K562 (cell line): ENCODE results near the gene SLC16A5. TPM values are rescaled to one million over a fixed set of nuclear protein-coding genes. Genes with fewer than 3 reads are reported as not detected.

Experiments used
- ATAC-seq: fragments of 200-7000 bp; cut with Tn5 transposase; 3 replicates; pipeline ENCODE4 v1.9.1; 2020; ENCODE audit warnings: moderate library complexity
- BruUV-seq: library from RNA; stranded (reverse); fragments of 400-500 nt; replicated peaks from 2 replicates; lab custom pipeline; 2021; lab: Mats Ljungman, UMichigan
- CTCF ChIA-PET: fragments of 300-600 bp; formaldehyde crosslinking; extraction: SDS; loops from one replicate; lab custom pipeline; 2021; ENCODE audit warnings: low intra/inter-chr PET ratio; lab: Yijun Ruan, JAX
- POLR2A ChIA-PET: fragments of 300-600, 350-650 bp; sonication (Branson Sonifier 250); formaldehyde crosslinking; extraction: SDS; loops from one replicate; lab custom pipeline; 2021; ENCODE audit warnings: antibody characterized with exemption, inconsistent platforms; lab: Yijun Ruan, JAX
- DNase-seq, 4 experiments: peaks; one replicate each; pipeline versions ENCODE4 v3.0.0 to v3.0.0-alpha.2; 2011 to 2018; ENCODE audit warnings: low spot score in 3 of 4, mixed read lengths in 3 of 4; ENCODE audit errors: extremely low read depth in 1 of 4
- FAIRE-seq: peaks from 2 replicates; lab custom pipeline; 2011; peaks lifted over from hg19 to GRCh38; lab: Jason Lieb, UNC
- H2AFZ ChIP-seq: 2 replicates; pipeline ENCODE4 v1.6.0; 2011; ENCODE audit warnings: low read depth, low read length, control low read depth, inconsistent platforms
- H3K27ac ChIP-seq: fragments of 200-600 bp; 3 replicates; pipeline ENCODE4 v1.8.0; 2011; ENCODE audit warnings: low read depth, mild to moderate bottlenecking, control low read depth, inconsistent platforms, low read length, moderate library complexity, mixed read lengths; ENCODE audit errors: extremely low read depth
- H3K27me3 ChIP-seq, 2 experiments: fragments of 300-600 bp in 1 of 2; 2 replicates in 1 of 2; 3 replicates in 1 of 2; pipeline versions ENCODE4 v1.6.0 to v1.8.0; 2011; ENCODE audit warnings: inconsistent platforms in 2 of 2, low read length in 2 of 2, mild to moderate bottlenecking in 1 of 2, mixed read lengths in 1 of 2, moderate library complexity in 1 of 2; ENCODE audit not compliant: control insufficient read depth in 2 of 2, insufficient read depth in 2 of 2
- H3K36me3 ChIP-seq: fragments of 300-600 bp; 3 replicates; pipeline ENCODE4 v1.8.0; 2011; ENCODE audit warnings: mild to moderate bottlenecking, low read length, inconsistent platforms; ENCODE audit not compliant: control insufficient read depth, insufficient read depth
- H3K4me1 ChIP-seq, 2 experiments: fragments of 200-600 bp in 1 of 2; replicated peaks in 1 of 2; 2 replicates in 1 of 2; 3 replicates in 1 of 2; pipeline versions ENCODE4 v1.5.1 to v1.8.0; 2011; ENCODE audit warnings: inconsistent platforms in 2 of 2, low read length in 2 of 2, mild to moderate bottlenecking in 1 of 2, mixed read lengths in 1 of 2, moderate library complexity in 1 of 2; ENCODE audit not compliant: control insufficient read depth in 2 of 2, insufficient read depth in 2 of 2
- H3K4me2 ChIP-seq: 2 replicates; pipeline ENCODE4 v1.6.1; 2011; ENCODE audit warnings: low read length, control low read depth, inconsistent platforms, mixed read lengths; ENCODE audit not compliant: insufficient read depth
- H3K4me3 ChIP-seq: fragments of 200-600 bp; sonication (generic), shearing (Covaris generic); 2 replicates; pipeline ENCODE4 v1.5.1; 2016; ENCODE audit warnings: control low read depth, inconsistent platforms
- H3K79me2 ChIP-seq: fragments of 200-600 bp; 3 replicates; pipeline ENCODE4 v1.8.0; 2011; ENCODE audit warnings: low read length, inconsistent platforms; ENCODE audit not compliant: control insufficient read depth, insufficient read depth
- H3K9ac ChIP-seq, 2 experiments: 2 replicates each; pipeline versions ENCODE4 v1.6.0 to v1.6.1; 2011; ENCODE audit warnings: low read depth in 2 of 2, low read length in 2 of 2, control low read depth in 1 of 2, inconsistent platforms in 1 of 2, mild to moderate bottlenecking in 1 of 2, mixed read lengths in 1 of 2; ENCODE audit not compliant: insufficient read depth in 1 of 2
- H3K9me1 ChIP-seq: one replicate; pipeline ENCODE4 v1.6.0; 2011; ENCODE audit warnings: inconsistent platforms, mild to moderate bottlenecking, low read length, moderate library complexity; ENCODE audit not compliant: control insufficient read depth, insufficient read depth
- H3K9me3 ChIP-seq: replicated peaks from 2 replicates; pipeline ENCODE4 v1.5.1; 2011; ENCODE audit warnings: low read depth, low read length, inconsistent platforms; ENCODE audit not compliant: control insufficient read depth, insufficient read depth
- H4K20me1 ChIP-seq: replicated peaks from 2 replicates; pipeline ENCODE4 v1.6.1; 2011; ENCODE audit warnings: low read length, inconsistent platforms, mixed read lengths; ENCODE audit not compliant: control insufficient read depth, insufficient read depth
- ARNT ChIP-seq, 2 experiments: fragments of 450-650 bp; IDR thresholded peaks; 2 replicates each; pipeline ENCODE4 v1.6.1; 2016; ENCODE audit warnings: mild to moderate bottlenecking in 1 of 2
- ELF4 ChIP-seq: fragments of 450-650 bp; formaldehyde crosslinking; IDR thresholded peaks from 2 replicates; pipeline ENCODE4 v1.4.0; 2022; ENCODE audit warnings: missing genetic modification characterization
- GTF2F1 ChIP-seq: IDR thresholded peaks from 2 replicates; pipeline ENCODE4 v1.6.1; 2011; ENCODE audit warnings: low read depth, low read length, improper control_type of control experiment
- HDGF ChIP-seq: fragments of 450-650 bp; IDR thresholded peaks from 2 replicates; pipeline ENCODE4 v1.6.1; 2016
- KLF10 ChIP-seq: fragments of 250-450 bp; sonication (Bioruptor Pico); IDR thresholded peaks from 2 replicates; pipeline ENCODE4 v1.6.1; 2021; ENCODE audit warnings: matching md5 sums
- MYC ChIP-seq, 2 experiments: fragments of 250-450 bp in 1 of 2; sonication (Bioruptor Pico) in 1 of 2; IDR thresholded peaks; 2 replicates each; pipeline versions ENCODE4 v1.5.1 to v1.6.1; 2012 to 2021; ENCODE audit warnings: low read depth in 2 of 2, borderline replicate concordance in 1 of 2, improper control_type of control experiment in 1 of 2, low read length in 1 of 2, mild to moderate bottlenecking in 1 of 2, moderate library complexity in 1 of 2
- NFRKB ChIP-seq: fragments of 450-650 bp; IDR thresholded peaks from 2 replicates; pipeline ENCODE4 v1.6.1; 2016; ENCODE audit warnings: low read depth
- RBM15 ChIP-seq: fragments of 200-400 bp; formaldehyde crosslinking; IDR thresholded peaks from 2 replicates; pipeline ENCODE4 v1.6.1; 2018; ENCODE audit warnings: mild to moderate bottlenecking, low read length, moderate library complexity; ENCODE audit not compliant: insufficient read depth
- SPI1 ChIP-seq: IDR thresholded peaks from 2 replicates; pipeline ENCODE4 v1.6.1; 2011; ENCODE audit warnings: low read depth, low read length, control low read depth, borderline replicate concordance
- SRSF9 ChIP-seq: fragments of 200-400 bp; formaldehyde crosslinking; IDR thresholded peaks from 2 replicates; pipeline ENCODE4 v1.6.1; 2017; ENCODE audit warnings: low read depth, low read length, borderline replicate concordance
- TEAD2 ChIP-seq: fragments of 450-650 bp; IDR thresholded peaks from 2 replicates; pipeline ENCODE4 v1.6.1; 2016; ENCODE audit warnings: missing genetic modification characterization, control low read depth, missing compliant biosample characterization
- ZFX ChIP-seq: sonication (generic); formaldehyde crosslinking; IDR thresholded peaks from 2 replicates; pipeline ENCODE4 v1.8.0; 2022; ENCODE audit warnings: mild to moderate bottlenecking, missing genetic modification reagents, moderate library complexity
- ZNF445 ChIP-seq: fragments of 250-450 bp; sonication (Bioruptor Pico); IDR thresholded peaks from 2 replicates; pipeline ENCODE4 v1.4.0; 2020; ENCODE audit warnings: low read depth, mild to moderate bottlenecking, moderate library complexity
- ZNF586 ChIP-seq: fragments of 450-650 bp; formaldehyde crosslinking; conservative IDR thresholded peaks from 2 replicates; pipeline ENCODE4 v1.4.0; 2020; ENCODE audit warnings: mild to moderate bottlenecking, moderate library complexity
- WGBS: fragments of 100-300 bp; shearing (Covaris generic); methylation state at CpG from one replicate; pipeline ENCODE4 v1.1.6; 2016; ENCODE audit warnings: low coverage, mixed read lengths; ENCODE audit not compliant: insufficient coverage; ENCODE audit errors: missing lambda C conversion rate; 5-methylcytosine and 5-hydroxymethylcytosine counted together
- in situ Hi-C: fragments of 300-500 bp; cut with MboI; formaldehyde crosslinking; loops from 4 replicates; pipeline ENCODE4 v1.15.0; 2018; ENCODE audit warnings: inconsistent platforms, mixed read lengths
- intact Hi-C: fragments of 100-400 bp; cut with micrococcal nuclease; formaldehyde crosslinking; loops from 2 replicates; pipeline ENCODE4 v1.14.2; 2022
- polyA plus RNA-seq, 8 experiments: library from polyadenylated mRNA; depleted of rRNA in 4 of 8; stranded (reverse) in 5 of 8; unstranded in 3 of 8; fragments of >200 nt; fragmentation: Nextera tagmentation in 2 of 8; fragmentation: Illumina TruSeq in 1 of 8; extraction: Ambion mirVana in 2 of 8; extraction: Trizol in 1 of 8; gene quantifications; 2 replicates each; pipeline versions ENCODE4 v1.2.1 to v1.2.3, GENCODE V29; 2011 to 2014; ENCODE audit warnings: inconsistent platforms in 1 of 8, missing spikeins in 1 of 8
- total RNA-seq, 7 experiments: library from RNA; depleted of rRNA in 6 of 7; stranded (reverse); fragments of >200 nt in 6 of 7; fragmentation: Illumina TruSeq in 2 of 7; extraction: Trizol in 2 of 7; gene quantifications; 2 replicates each; pipeline versions ENCODE4 v1.2.1 to v1.2.3, GENCODE V29; 2011 to 2021; ENCODE audit warnings: low replicate concordance in 1 of 7
- TF ChIP-seq, protein P1 (sequence below): fragments of 450-650 bp; formaldehyde crosslinking; IDR thresholded peaks from 2 replicates; pipeline ENCODE4 v1.4.0; 2022; ENCODE audit warnings: missing genetic modification characterization
- TF ChIP-seq, protein P2 (sequence below): sonication (generic); formaldehyde crosslinking; IDR thresholded peaks from 2 replicates; pipeline ENCODE4 v1.8.0; 2023; ENCODE audit warnings: mild to moderate bottlenecking, missing genetic modification reagents
- TF ChIP-seq, protein P3 (sequence below), 2 experiments: fragments of 150-350 bp in 1 of 2; IDR thresholded peaks; 2 replicates each; pipeline ENCODE4 v1.6.1; 2012 to 2016; ENCODE audit warnings: low read depth in 2 of 2, low read length in 2 of 2, mild to moderate bottlenecking in 1 of 2, moderate library complexity in 1 of 2

SLC16A5 gene
- total and polyA plus RNA-seq, 9 of the 15 experiments (the other 6 are each of a cell fraction or from before 2014, with no cell fraction given), result 0.06 to 2.6 (median 0.91) TPM

DNA sequence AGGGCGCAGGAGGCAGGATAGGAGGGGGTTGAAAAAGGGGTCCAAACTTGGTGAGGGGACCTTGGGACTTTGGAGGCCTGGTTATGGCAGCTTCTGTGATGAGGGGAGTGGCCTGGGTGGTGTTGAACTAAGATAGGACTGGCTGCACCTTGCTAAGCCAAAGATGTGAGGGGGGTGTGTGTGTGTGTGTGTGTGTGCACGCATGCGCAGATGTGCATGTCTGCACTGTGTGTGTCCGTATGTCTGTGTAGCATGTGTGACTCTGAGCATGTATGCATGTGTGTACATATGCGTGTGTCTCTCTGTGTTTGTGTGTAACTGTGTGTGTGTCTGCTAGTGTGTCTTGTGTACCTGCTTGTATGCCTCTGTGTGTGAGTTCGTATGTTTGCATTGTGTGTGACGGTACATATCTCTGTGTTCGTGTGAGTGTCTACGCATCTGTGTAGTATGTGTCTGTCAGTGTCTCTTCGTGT is 4.1 kb downstream of the SLC16A5 start:
- H3K9me1 ChIP-seq, result peaks cover 5% of the 10 kb centered on the region
- ChIA-PET CTCF (no interaction called here), POLR2A (interaction anchor here (0.6 to 1.7 kb wide), 12 partner anchors 10 to 57 kb away, joined by 3 to 5 read pairs (median 3); no protein-coding TSS in a partner anchor)
- H3K4me1 ChIP-seq, result peaks cover 53 to 76% of the 10 kb centered on the region in 2 experiments
- no TSS peak for BruUV-seq
- H2AFZ ChIP-seq, result peak overlapping the region; percentile 75
- H4K20me1 ChIP-seq, result no peaks in the 10 kb centered on the region
- intact Hi-C loops (no loop called here), in situ Hi-C loops (no loop called here)
- H3K27ac ChIP-seq, result peak overlapping the region; percentile 74
- no peaks in the 10 kb centered on the region; the same call in 2 of the 3 replicates for H3K79me2 ChIP-seq
- H3K9me3 ChIP-seq, result no peaks in the 10 kb centered on the region
- WGBS, result 38% methylated on average over 10 of the region's 10 CpGs
- peak overlapping the region; percentile 46 to 89; a peak in 3 of 4 replicates for H3K9ac ChIP-seq
- peak; percentile 98 for FAIRE-seq
- H3K36me3 ChIP-seq, result no peaks in the 10 kb centered on the region
- ATAC-seq, result peak; percentile 30
- peak; percentile 63 to 81 (median 71) for DNase-seq
- H3K27me3 ChIP-seq, result no peaks in the 10 kb centered on the region; a peak in 1 of 5 replicates
- no peak overlapping the region for H3K4me3 ChIP-seq
- H3K4me2 ChIP-seq, result peak overlapping the region; percentile 68
- no peak for TF ChIP-seq RBM15
- peak in 1 of 2 experiments; percentile 55; a peak in 1 of 4 replicates for TF ChIP-seq ARNT (IDR thresholded peaks at IDR 0.05)
- TF ChIP-seq ZFX, result peak; percentile 11; the same call in 1 of the 2 replicates
- no peak for TF ChIP-seq GTF2F1
- TF ChIP-seq, protein P1, sequence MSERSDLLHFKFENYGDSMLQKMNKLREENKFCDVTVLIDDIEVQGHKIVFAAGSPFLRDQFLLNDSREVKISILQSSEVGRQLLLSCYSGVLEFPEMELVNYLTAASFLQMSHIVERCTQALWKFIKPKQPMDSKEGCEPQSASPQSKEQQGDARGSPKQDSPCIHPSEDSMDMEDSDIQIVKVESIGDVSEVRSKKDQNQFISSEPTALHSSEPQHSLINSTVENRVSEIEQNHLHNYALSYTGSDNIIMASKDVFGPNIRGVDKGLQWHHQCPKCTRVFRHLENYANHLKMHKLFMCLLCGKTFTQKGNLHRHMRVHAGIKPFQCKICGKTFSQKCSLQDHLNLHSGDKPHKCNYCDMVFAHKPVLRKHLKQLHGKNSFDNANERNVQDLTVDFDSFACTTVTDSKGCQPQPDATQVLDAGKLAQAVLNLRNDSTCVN, result peak; percentile 90
- peak; percentile 91 for TF ChIP-seq HDGF
- TF ChIP-seq TEAD2 (tag), result no peak
- peak; percentile 50; the same call in 1 of the 2 replicates for TF ChIP-seq ELF4 (CRISPR knock-in tag)
- no peak for TF ChIP-seq SRSF9
- TF ChIP-seq ZNF445 (CRISPR knock-in tag), result no peak
- TF ChIP-seq, protein P2, sequence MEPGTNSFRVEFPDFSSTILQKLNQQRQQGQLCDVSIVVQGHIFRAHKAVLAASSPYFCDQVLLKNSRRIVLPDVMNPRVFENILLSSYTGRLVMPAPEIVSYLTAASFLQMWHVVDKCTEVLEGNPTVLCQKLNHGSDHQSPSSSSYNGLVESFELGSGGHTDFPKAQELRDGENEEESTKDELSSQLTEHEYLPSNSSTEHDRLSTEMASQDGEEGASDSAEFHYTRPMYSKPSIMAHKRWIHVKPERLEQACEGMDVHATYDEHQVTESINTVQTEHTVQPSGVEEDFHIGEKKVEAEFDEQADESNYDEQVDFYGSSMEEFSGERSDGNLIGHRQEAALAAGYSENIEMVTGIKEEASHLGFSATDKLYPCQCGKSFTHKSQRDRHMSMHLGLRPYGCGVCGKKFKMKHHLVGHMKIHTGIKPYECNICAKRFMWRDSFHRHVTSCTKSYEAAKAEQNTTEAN (CRISPR knock-in tag), result no peak
- no peak for TF ChIP-seq MYC (IDR thresholded peaks at IDR 0.05; ENCODE audit: low read depth, low read length)
- no peak for TF ChIP-seq MYC (CRISPR knock-in tag; IDR thresholded peaks at IDR 0.05; ENCODE audit: borderline replicate concordance, low read depth)
- no peak for TF ChIP-seq KLF10 (CRISPR knock-in tag)
- TF ChIP-seq, protein P3, sequence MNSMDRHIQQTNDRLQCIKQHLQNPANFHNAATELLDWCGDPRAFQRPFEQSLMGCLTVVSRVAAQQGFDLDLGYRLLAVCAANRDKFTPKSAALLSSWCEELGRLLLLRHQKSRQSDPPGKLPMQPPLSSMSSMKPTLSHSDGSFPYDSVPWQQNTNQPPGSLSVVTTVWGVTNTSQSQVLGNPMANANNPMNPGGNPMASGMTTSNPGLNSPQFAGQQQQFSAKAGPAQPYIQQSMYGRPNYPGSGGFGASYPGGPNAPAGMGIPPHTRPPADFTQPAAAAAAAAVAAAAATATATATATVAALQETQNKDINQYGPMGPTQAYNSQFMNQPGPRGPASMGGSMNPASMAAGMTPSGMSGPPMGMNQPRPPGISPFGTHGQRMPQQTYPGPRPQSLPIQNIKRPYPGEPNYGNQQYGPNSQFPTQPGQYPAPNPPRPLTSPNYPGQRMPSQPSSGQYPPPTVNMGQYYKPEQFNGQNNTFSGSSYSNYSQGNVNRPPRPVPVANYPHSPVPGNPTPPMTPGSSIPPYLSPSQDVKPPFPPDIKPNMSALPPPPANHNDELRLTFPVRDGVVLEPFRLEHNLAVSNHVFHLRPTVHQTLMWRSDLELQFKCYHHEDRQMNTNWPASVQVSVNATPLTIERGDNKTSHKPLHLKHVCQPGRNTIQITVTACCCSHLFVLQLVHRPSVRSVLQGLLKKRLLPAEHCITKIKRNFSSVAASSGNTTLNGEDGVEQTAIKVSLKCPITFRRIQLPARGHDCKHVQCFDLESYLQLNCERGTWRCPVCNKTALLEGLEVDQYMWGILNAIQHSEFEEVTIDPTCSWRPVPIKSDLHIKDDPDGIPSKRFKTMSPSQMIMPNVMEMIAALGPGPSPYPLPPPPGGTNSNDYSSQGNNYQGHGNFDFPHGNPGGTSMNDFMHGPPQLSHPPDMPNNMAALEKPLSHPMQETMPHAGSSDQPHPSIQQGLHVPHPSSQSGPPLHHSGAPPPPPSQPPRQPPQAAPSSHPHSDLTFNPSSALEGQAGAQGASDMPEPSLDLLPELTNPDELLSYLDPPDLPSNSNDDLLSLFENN (IDR thresholded peaks at IDR 0.05; ENCODE audit: low read depth in 2 of 2, low read length in 2 of 2), result no peak
- TF ChIP-seq NFRKB, result peak; percentile 54; the same call in 1 of the 2 replicates
- no peak for TF ChIP-seq ZNF586
- TF ChIP-seq SPI1, result no peak
